GM12878 (cell line): ENCODE results near the gene DUSP11. TPM values are rescaled to one million over a fixed set of nuclear protein-coding genes. Genes with fewer than 3 reads are reported as not detected.

Source experiments
- ATAC-seq: fragments of 200-7000 bp; cut with Tn5 transposase; 3 replicates; pipeline ENCODE4 v1.9.1; 2020; ENCODE audit warnings: mild to moderate bottlenecking, moderate library complexity
- BruUV-seq: library from RNA; stranded (reverse); fragments of 400-500 nt; replicated peaks from 2 replicates; lab custom pipeline; 2021; lab: Mats Ljungman, UMichigan
- CTCF ChIA-PET: fragments of 300-600 bp; sonication (Branson Sonifier 250); formaldehyde crosslinking; extraction: SDS; loops from one replicate; lab custom pipeline; 2021; ENCODE audit warnings: inconsistent platforms; lab: Yijun Ruan, JAX
- POLR2A ChIA-PET: fragments of 350-600 bp; formaldehyde crosslinking; extraction: SDS; loops from one replicate; lab custom pipeline; 2021; ENCODE audit warnings: inconsistent platforms; lab: Charles Lee
- RAD21 ChIA-PET: fragments of 300-600 bp; sonication (Branson Sonifier 250); formaldehyde crosslinking; loops from one replicate; lab custom pipeline; 2023; ENCODE audit warnings: antibody characterized with exemption; ENCODE audit not compliant: unreplicated experiment; lab: Charles Lee
- SMC1A ChIA-PET: fragments of 300-600 bp; sonication (Branson Sonifier 250); formaldehyde crosslinking; loops from one replicate; lab custom pipeline; 2023; ENCODE audit not compliant: unreplicated experiment, uncharacterized antibody; lab: Charles Lee
- DNase-seq: peaks from one replicate; pipeline ENCODE4 v3.0.0-alpha.2; 2011; ENCODE audit warnings: low read depth, low spot score
- FAIRE-seq: peaks from 3 replicates; lab custom pipeline; 2011; peaks lifted over from hg19 to GRCh38; lab: Jason Lieb, UNC
- H2AFZ ChIP-seq: 2 replicates; pipeline ENCODE4 v1.6.0; 2011; ENCODE audit warnings: low read depth, low read length, control low read depth; ENCODE audit not compliant: control insufficient read depth
- H3K27ac ChIP-seq: 2 replicates; pipeline ENCODE4 v1.5.1; 2011; ENCODE audit warnings: control low read depth; ENCODE audit not compliant: control insufficient read depth, insufficient read depth
- H3K27me3 ChIP-seq, 2 experiments: replicated peaks in 1 of 2; 2 replicates each; pipeline versions ENCODE4 v1.6.0 to v1.6.1; 2011; ENCODE audit warnings: low read length in 1 of 2; ENCODE audit not compliant: control insufficient read depth in 2 of 2, insufficient read depth in 2 of 2
- H3K36me3 ChIP-seq, 2 experiments: 2 replicates each; pipeline ENCODE4 v1.5.1; 2011; ENCODE audit warnings: low read length in 1 of 2; ENCODE audit not compliant: control insufficient read depth in 2 of 2, insufficient read depth in 2 of 2
- H3K4me1 ChIP-seq: 2 replicates; pipeline ENCODE4 v1.6.1; 2011; ENCODE audit warnings: mild to moderate bottlenecking, low read length, moderate library complexity, mixed read lengths; ENCODE audit not compliant: control insufficient read depth, insufficient read depth
- H3K4me2 ChIP-seq: 2 replicates; pipeline ENCODE4 v1.6.0; 2011; ENCODE audit warnings: control low read depth; ENCODE audit not compliant: control insufficient read depth, insufficient read depth
- H3K4me3 ChIP-seq: fragments of 200-600 bp; sonication (generic); 2 replicates; pipeline ENCODE4 v1.5.1; 2016
- H3K79me2 ChIP-seq: 2 replicates; pipeline ENCODE4 v1.6.0; 2011; ENCODE audit warnings: low read length; ENCODE audit not compliant: control insufficient read depth, insufficient read depth
- H3K9ac ChIP-seq: 2 replicates; pipeline ENCODE4 v1.8.0; 2011; ENCODE audit warnings: low read length, control low read depth, mixed read lengths; ENCODE audit not compliant: control insufficient read depth, insufficient read depth
- H3K9me3 ChIP-seq: replicated peaks from 3 replicates; pipeline ENCODE4 v1.5.1; 2011; ENCODE audit warnings: mild to moderate bottlenecking, low read length; ENCODE audit not compliant: control insufficient read depth, insufficient read depth
- H4K20me1 ChIP-seq: 2 replicates; pipeline ENCODE4 v1.6.0; 2011; ENCODE audit not compliant: control insufficient read depth, insufficient read depth
- HCFC1 ChIP-seq: fragments of 150-350 bp; IDR thresholded peaks from 2 replicates; pipeline ENCODE4 v1.6.1; 2014; ENCODE audit warnings: low read length
- SMARCA5 ChIP-seq: fragments of 450-650 bp; IDR thresholded peaks from 2 replicates; pipeline ENCODE4 v1.6.1; 2017; ENCODE audit warnings: mild to moderate bottlenecking
- SRF ChIP-seq, 2 experiments: IDR thresholded peaks; 2 replicates each; pipeline ENCODE4 v1.6.1; 2011; ENCODE audit warnings: low read depth in 2 of 2, low read length in 2 of 2, mild to moderate bottlenecking in 1 of 2, moderate library complexity in 1 of 2
- SUZ12 ChIP-seq: fragments of 200-600 bp; sonication (generic); IDR thresholded peaks from one replicate; pipeline ENCODE4 v1.6.1; 2018; ENCODE audit warnings: antibody characterized with exemption, mild to moderate bottlenecking; ENCODE audit not compliant: unreplicated experiment
- ZBTB11 ChIP-seq: fragments of 450-650 bp; formaldehyde crosslinking; IDR thresholded peaks from 2 replicates; pipeline ENCODE4 v1.5.0; 2022; ENCODE audit warnings: mild to moderate bottlenecking, missing genetic modification characterization
- ZNF384 ChIP-seq: IDR thresholded peaks from 2 replicates; pipeline ENCODE4 v1.6.1; 2012; ENCODE audit warnings: low read depth, mild to moderate bottlenecking, low read length, improper control_type of control experiment, borderline replicate concordance
- WGBS: methylation state at CpG from one replicate; pipeline ENCODE4 v1.1.6; 2016; ENCODE audit warnings: low lambda C conversion rate; ENCODE audit not compliant: insufficient replicate concordance, insufficient coverage; ENCODE audit errors: missing lambda C conversion rate; 5-methylcytosine and 5-hydroxymethylcytosine counted together
- in situ Hi-C: fragments of 300-500 bp; cut with MboI; formaldehyde crosslinking; loops from 9 replicates; pipeline ENCODE4 v1.14.3; 2018; ENCODE audit warnings: mixed read lengths
- intact Hi-C: fragments of 100-400 bp; cut with micrococcal nuclease; formaldehyde crosslinking; loops from one replicate; pipeline ENCODE4 v1.14.2; 2022; ENCODE audit not compliant: unreplicated experiment
- polyA plus RNA-seq, 11 experiments: library from polyadenylated mRNA; depleted of rRNA in 4 of 11; unstranded in 6 of 11; stranded (reverse) in 5 of 11; fragments of >200 nt; fragmentation: Nextera tagmentation in 4 of 11; fragmentation: Illumina TruSeq in 1 of 11; extraction: Ambion mirVana in 4 of 11; extraction: Trizol in 1 of 11; gene quantifications; 1 replicate in 1 of 11; 2 replicates in 10 of 11; pipeline versions ENCODE4 v1.2.1 to v1.2.3, GENCODE V29; 2011 to 2016; ENCODE audit warnings: inconsistent platforms in 2 of 11, missing spikeins in 2 of 11, low read depth in 1 of 11
- total RNA-seq, 4 experiments: library from RNA; depleted of rRNA in 3 of 4; stranded (reverse); fragments of >200 nt in 3 of 4; fragmentation: Illumina TruSeq in 1 of 4; extraction: Trizol in 1 of 4; gene quantifications; 2 replicates each; pipeline versions ENCODE4 v1.2.1 to v1.2.3, GENCODE V29; 2013 to 2021
- TF ChIP-seq, protein P1 (sequence below): fragments of 450-650 bp; IDR thresholded peaks from 2 replicates; pipeline ENCODE4 v1.6.1; 2017; ENCODE audit warnings: borderline replicate concordance
- TF ChIP-seq, protein P2 (sequence below): fragments of 450-650 bp; IDR thresholded peaks from 2 replicates; pipeline ENCODE4 v1.6.1; 2018; ENCODE audit warnings: mild to moderate bottlenecking, low read depth, moderate library complexity; ENCODE audit not compliant: partially characterized antibody

The DUSP11 gene
- total and polyA plus RNA-seq, 10 of the 15 experiments (the other 5 are each of a cell fraction or from before 2014, with no cell fraction given), result 26.4 to 78.4 (median 47.9) TPM

DNA sequence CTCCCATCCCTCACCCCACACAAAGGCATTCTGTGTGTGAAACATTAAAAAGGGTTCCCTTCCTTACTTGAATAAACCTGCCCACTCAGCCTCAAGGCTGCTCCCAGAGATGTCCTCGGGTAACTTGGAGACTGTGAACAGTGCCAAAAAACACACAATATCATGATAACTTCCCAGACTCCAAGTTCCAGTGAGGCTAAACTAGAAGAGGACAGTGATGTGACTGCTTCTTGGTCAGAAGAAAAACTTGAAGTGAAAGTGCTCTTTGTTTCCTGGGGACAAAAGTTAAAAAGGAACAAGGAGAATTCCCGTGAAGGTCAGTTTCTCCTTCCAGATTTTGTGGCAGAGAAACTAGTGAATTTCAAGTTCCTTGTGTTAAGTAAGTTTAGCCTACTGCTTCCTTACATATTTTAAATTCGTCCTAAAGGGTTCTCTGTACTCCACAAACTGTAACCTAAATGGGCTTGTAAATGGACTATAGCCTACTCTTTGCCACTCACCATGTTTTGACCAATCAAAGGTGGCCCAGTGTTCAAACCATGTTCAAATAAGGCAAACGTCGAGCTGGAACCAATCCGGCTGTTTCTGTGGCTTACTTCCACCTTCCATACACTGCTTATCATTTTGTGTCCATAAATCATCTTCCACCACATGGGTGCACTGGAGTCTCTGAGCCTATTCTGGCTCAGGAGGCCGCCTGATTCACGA, 63.2 kb downstream of the DUSP11 start:
- Histone ChIP-seq H2AFZ (no peak overlapping the region; the same call in 1 of the 2 replicates), H3K4me1 (no peaks in the 10 kb centered on the region), H3K27ac (no peak overlapping the region), H3K36me3 (no peaks in the 10 kb centered on the region), H3K4me3 (no peak overlapping the region), H4K20me1 (no peaks in the 10 kb centered on the region), H3K27me3 (no peaks in the 10 kb centered on the region)
- POLR2A ChIA-PET, result no interaction called here
- 17% methylated on average over 8 of the region's 8 CpGs for WGBS
- in situ Hi-C loops, result no loop called here
- RAD21 ChIA-PET, result interaction anchor here (0.5 kb wide), 1 partner anchor 17 kb away, joined by 3 read pairs; no protein-coding TSS in a partner anchor
- intact Hi-C loops, result no loop called here
- no peak for DNase-seq
- no TSS peak for BruUV-seq
- CTCF ChIA-PET, result no interaction called here
- FAIRE-seq, result no peak
- peak; percentile 36; the same call in 2 of the 3 replicates for ATAC-seq
- TF ChIP-seq SRF (IDR thresholded peaks at IDR 0.05; ENCODE audit: low read depth in 2 of 2, low read length in 2 of 2), result 0 out of 4 replicates have a peak, but pooled peaks of 1 of the 2 experiments have one; percentile 59
- TF ChIP-seq, protein P1, sequence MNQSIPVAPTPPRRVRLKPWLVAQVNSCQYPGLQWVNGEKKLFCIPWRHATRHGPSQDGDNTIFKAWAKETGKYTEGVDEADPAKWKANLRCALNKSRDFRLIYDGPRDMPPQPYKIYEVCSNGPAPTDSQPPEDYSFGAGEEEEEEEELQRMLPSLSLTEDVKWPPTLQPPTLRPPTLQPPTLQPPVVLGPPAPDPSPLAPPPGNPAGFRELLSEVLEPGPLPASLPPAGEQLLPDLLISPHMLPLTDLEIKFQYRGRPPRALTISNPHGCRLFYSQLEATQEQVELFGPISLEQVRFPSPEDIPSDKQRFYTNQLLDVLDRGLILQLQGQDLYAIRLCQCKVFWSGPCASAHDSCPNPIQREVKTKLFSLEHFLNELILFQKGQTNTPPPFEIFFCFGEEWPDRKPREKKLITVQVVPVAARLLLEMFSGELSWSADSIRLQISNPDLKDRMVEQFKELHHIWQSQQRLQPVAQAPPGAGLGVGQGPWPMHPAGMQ, result no peak
- TF ChIP-seq, all 136 proteins: peak for 1
- Histone ChIP-seq H3K4me2 (no peak overlapping the region), H3K9me3 (peaks cover 4% of the 10 kb centered on the region; the same call in 2 of the 3 replicates), H3K79me2 (no peaks in the 10 kb centered on the region), H3K9ac (no peak overlapping the region)
- SMC1A ChIA-PET, result no interaction called here

DNA sequence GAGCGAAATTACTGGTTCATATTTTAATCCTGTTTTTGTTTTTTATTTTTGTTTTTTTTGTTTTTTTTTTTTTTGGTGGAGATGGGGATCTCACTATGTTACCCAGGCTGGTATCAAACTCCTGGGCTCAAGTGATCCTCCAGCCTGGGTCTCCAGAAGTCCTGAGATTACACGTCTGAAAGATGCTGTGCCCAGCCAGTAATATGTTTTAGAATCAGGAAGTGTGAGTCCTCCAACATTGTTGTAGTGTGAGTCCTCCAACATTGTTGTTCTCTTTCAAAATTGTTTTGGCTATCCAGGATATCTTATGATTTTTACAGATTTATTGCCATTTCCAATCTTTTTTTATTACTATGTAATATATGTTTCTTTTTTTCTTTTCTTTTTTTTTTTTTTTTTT, 65.8 kb downstream of the DUSP11 start:
- FAIRE-seq, result no peak
- POLR2A ChIA-PET, result no interaction called here
- ATAC-seq, result no peak
- H3K79me2 ChIP-seq, result no peaks in the 10 kb centered on the region
- BruUV-seq, result no TSS peak
- WGBS, result 32% methylated on average over 2 of the region's 2 CpGs
- CTCF ChIA-PET, result no interaction called here
- no peak overlapping the region for H3K4me3 ChIP-seq
- in situ Hi-C loops (no loop called here), intact Hi-C loops (no loop called here)
- no peaks in the 10 kb centered on the region for H4K20me1 ChIP-seq
- no peak overlapping the region for H2AFZ ChIP-seq
- RAD21 ChIA-PET, result no interaction called here
- H3K4me1 ChIP-seq, result no peaks in the 10 kb centered on the region
- no peak overlapping the region for H3K4me2 ChIP-seq
- SMC1A ChIA-PET, result no interaction called here
- H3K36me3 ChIP-seq, result no peaks in the 10 kb centered on the region
- no peaks in the 10 kb centered on the region for H3K27me3 ChIP-seq
- H3K9ac ChIP-seq, result no peak overlapping the region
- no peak overlapping the region for H3K27ac ChIP-seq
- no peak for DNase-seq
- H3K9me3 ChIP-seq, result peaks cover 4% of the 10 kb centered on the region; the same call in 2 of the 3 replicates
- TF ChIP-seq HCFC1, result no peak
- TF ChIP-seq SMARCA5, result no peak
- no peak for TF ChIP-seq ZBTB11 (CRISPR knock-in tag)
- TF ChIP-seq, protein P2, sequence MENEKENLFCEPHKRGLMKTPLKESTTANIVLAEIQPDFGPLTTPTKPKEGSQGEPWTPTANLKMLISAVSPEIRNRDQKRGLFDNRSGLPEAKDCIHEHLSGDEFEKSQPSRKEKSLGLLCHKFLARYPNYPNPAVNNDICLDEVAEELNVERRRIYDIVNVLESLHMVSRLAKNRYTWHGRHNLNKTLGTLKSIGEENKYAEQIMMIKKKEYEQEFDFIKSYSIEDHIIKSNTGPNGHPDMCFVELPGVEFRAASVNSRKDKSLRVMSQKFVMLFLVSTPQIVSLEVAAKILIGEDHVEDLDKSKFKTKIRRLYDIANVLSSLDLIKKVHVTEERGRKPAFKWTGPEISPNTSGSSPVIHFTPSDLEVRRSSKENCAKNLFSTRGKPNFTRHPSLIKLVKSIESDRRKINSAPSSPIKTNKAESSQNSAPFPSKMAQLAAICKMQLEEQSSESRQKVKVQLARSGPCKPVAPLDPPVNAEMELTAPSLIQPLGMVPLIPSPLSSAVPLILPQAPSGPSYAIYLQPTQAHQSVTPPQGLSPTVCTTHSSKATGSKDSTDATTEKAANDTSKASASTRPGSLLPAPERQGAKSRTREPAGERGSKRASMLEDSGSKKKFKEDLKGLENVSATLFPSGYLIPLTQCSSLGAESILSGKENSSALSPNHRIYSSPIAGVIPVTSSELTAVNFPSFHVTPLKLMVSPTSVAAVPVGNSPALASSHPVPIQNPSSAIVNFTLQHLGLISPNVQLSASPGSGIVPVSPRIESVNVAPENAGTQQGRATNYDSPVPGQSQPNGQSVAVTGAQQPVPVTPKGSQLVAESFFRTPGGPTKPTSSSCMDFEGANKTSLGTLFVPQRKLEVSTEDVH, result no peak
- TF ChIP-seq SUZ12, result no peak
- no peak for TF ChIP-seq ZNF384
